ENCODE results near the gene CADPS. TPM values are rescaled to one million over a fixed set of nuclear protein-coding genes. Genes with fewer than 3 reads are reported as not detected.

The CADPS gene
- total RNA-seq, 4 donors from 2014 or later = 0.82 to 13.2 TPM; not detected in 2

DNA sequence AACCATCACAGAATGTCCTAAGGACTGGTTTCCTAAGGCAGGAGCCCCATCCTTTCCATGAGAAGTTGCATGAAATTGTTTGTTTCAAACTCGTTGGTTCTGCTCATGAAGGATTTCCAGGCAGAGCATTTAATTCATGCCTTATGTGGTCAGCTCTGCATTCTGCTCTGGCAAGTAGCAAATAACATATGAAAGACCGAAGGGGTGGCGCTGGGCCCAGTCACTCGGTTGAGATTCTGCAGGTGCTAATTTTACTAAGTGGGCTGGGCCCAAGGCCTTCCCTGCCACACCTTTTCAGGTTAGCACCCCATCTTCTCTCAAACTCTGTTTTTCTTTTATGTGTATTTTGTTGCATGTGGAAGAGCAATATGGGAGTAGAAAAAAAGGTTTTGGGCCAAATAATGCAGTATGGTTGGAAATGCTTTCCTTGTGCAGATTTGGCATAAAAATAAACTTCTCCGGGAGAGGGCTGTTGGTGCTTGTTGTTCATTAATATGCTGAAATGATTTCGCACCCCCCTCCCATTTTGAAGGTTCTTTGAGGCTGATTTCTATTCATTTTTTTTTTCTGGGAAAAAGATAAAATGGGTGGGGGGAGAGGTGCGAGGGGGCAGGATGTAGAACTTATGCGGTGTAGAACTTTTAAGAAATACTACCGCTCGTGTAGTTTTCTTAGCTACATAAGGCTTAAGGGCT lies 318.9 kb downstream of the CADPS start:
- H3K36me3 ChIP-seq = no peaks in the 10 kb centered on the region
- DNase-seq = no peak
- no peak overlapping the region for H3K27ac ChIP-seq
- no peak for TF ChIP-seq CTCF (IDR thresholded peaks at IDR 0.05)
- TF ChIP-seq POLR2A (IDR thresholded peaks at IDR 0.05) = no peak
- H3K4me3 ChIP-seq = no peak overlapping the region
- H3K9me3 ChIP-seq = no peaks in the 10 kb centered on the region
- no peaks in the 10 kb centered on the region for H3K27me3 ChIP-seq
- intact Hi-C loops (cut with DNase I; ENCODE audit: low total_unique reads) = no loop called here
- H3K4me1 ChIP-seq = no peaks in the 10 kb centered on the region

DNA sequence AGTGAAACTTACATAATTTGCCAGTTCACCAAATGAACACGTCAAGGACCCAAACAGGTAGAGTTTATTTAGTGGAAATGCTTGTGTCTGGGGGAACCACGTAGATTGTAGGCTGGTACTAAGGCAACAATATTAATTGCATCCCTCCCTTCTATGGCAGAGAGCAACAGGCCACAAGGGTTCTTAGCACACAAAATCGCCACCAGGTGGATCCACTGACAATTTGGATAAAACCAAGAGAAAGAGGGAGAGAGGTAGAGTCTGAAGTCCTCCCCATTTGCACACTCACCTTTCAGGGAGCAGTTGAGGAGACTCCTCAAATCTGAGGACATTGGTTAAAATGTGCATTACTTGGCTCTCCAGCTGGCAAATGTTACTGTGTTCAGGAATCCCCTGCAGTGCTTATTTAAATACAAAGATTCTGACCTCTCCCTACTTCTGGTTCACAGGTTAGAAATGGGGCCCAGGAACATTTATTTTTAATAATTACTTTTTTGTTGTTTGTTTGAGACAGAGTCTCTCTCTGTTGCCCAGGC lies 320.9 kb downstream of the CADPS start:
- Histone ChIP-seq H3K9me3 (no peaks in the 10 kb centered on the region), H3K4me1 (no peaks in the 10 kb centered on the region), H3K36me3 (no peaks in the 10 kb centered on the region), H3K27ac (no peak overlapping the region), H3K4me3 (no peak overlapping the region), H3K27me3 (no peaks in the 10 kb centered on the region)
- intact Hi-C loops (cut with DNase I; ENCODE audit: low total_unique reads) = no loop called here
- TF ChIP-seq POLR2A (IDR thresholded peaks at IDR 0.05) = no peak
- TF ChIP-seq CTCF (IDR thresholded peaks at IDR 0.05) = no peak
- DNase-seq = no peak

- Histone ChIP-seq H3K27ac (no peak overlapping the region), H3K9me3 (no peaks in the 10 kb centered on the region), H3K36me3 (no peaks in the 10 kb centered on the region), H3K4me1 (no peaks in the 10 kb centered on the region), H3K27me3 (no peaks in the 10 kb centered on the region), H3K4me3 (no peak overlapping the region)
- intact Hi-C loops (cut with DNase I; ENCODE audit: low total_unique reads) = no loop called here
- TF ChIP-seq CTCF (IDR thresholded peaks at IDR 0.05) (no peak), POLR2A (IDR thresholded peaks at IDR 0.05) (no peak)
- no peak for DNase-seq
These were observed 321.4 kb downstream of the CADPS start for GRCh38 chr3:62553811-62554210.

DNA sequence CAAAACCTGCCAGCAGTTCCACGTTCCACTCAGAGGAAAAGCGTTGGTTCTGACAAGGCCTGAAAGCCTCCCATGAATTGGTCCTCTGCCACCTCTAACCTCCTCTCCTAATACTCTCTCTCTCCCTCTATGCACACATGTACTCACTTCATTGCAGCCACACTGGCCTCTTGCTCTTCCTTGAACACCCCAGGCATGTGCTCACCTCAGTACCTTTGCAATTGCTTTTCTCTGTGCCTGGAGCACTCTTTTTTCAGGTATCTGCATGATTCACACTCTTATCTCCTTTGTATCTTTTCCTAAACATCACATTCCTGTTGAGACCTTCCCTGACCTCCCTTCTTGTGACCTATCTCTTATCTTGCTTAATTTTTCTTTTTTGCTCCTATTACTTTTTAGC lies 323.7 kb downstream of the CADPS start:
- no peaks in the 10 kb centered on the region for H3K27me3 ChIP-seq
- no peak overlapping the region for H3K4me3 ChIP-seq
- no peaks in the 10 kb centered on the region for H3K4me1 ChIP-seq
- intact Hi-C loops (cut with DNase I; ENCODE audit: low total_unique reads) = no loop called here
- TF ChIP-seq POLR2A (IDR thresholded peaks at IDR 0.05) = no peak
- no peak for TF ChIP-seq CTCF (IDR thresholded peaks at IDR 0.05)
- H3K36me3 ChIP-seq = no peaks in the 10 kb centered on the region
- no peak overlapping the region for H3K27ac ChIP-seq
- no peaks in the 10 kb centered on the region for H3K9me3 ChIP-seq
- no peak for DNase-seq

- Histone ChIP-seq H3K9me3 (no peaks in the 10 kb centered on the region), H3K36me3 (no peaks in the 10 kb centered on the region), H3K4me3 (no peak overlapping the region), H3K27ac (no peak overlapping the region), H3K4me1 (no peaks in the 10 kb centered on the region), H3K27me3 (peaks cover 0 to 3% of the 10 kb centered on the region in 2 donors)
- TF ChIP-seq CTCF (IDR thresholded peaks at IDR 0.05) (no peak), POLR2A (IDR thresholded peaks at IDR 0.05) (no peak)
- DNase-seq = no peak
- intact Hi-C loops (cut with DNase I; ENCODE audit: low total_unique reads) = no loop called here
These were observed 324.8 kb downstream of the CADPS start for GRCh38 chr3:62550439-62550838.
